ENCODE measurements around the gene SLC16A7.

SLC16A7 gene

GRCh38 chr12:59643550-59643949, 47.7 kb downstream of the SLC16A7 start:
- no peak for DNase-seq (ENCODE audit: low read depth)
- TF ChIP-seq POLR2A (IDR thresholded peaks at IDR 0.05; ENCODE audit: extremely low read depth, insufficient read length), result no peak
- no peak for TF ChIP-seq CTCF (IDR thresholded peaks at IDR 0.05; ENCODE audit: low read depth, low read length)
- no peak for TF ChIP-seq MYC (IDR thresholded peaks at IDR 0.05; ENCODE audit: low read depth, low read length)
- no peak for TF ChIP-seq MAX (IDR thresholded peaks at IDR 0.05; ENCODE audit: low read depth, low read length)
- no peak overlapping the region for H3K4me3 ChIP-seq (ENCODE audit: low read depth, low read length)

GRCh38 chr12:59645242-59645641, 49.4 kb downstream of the SLC16A7 start:
- no peak for DNase-seq (ENCODE audit: low read depth)
- no peak overlapping the region for H3K4me3 ChIP-seq (ENCODE audit: low read depth, low read length)
- TF ChIP-seq MAX (IDR thresholded peaks at IDR 0.05; ENCODE audit: low read depth, low read length), result no peak

- no peak for DNase-seq (ENCODE audit: low read depth)
- TF ChIP-seq CTCF (IDR thresholded peaks at IDR 0.05; ENCODE audit: low read depth, low read length) (no peak), MAX (IDR thresholded peaks at IDR 0.05; ENCODE audit: low read depth, low read length) (no peak), MYC (IDR thresholded peaks at IDR 0.05; ENCODE audit: low read depth, low read length) (no peak), POLR2A (IDR thresholded peaks at IDR 0.05; ENCODE audit: extremely low read depth, insufficient read length) (no peak)
- no peak overlapping the region for H3K4me3 ChIP-seq (ENCODE audit: low read depth, low read length)
Observed at GRCh38 chr12:59646636-59647035, 50.8 kb downstream of the SLC16A7 start.

GRCh38 chr12:59649203-59649602, 53.4 kb downstream of the SLC16A7 start:
- no peak overlapping the region for H3K4me3 ChIP-seq (ENCODE audit: low read depth, low read length)
- no peak for TF ChIP-seq MAX (IDR thresholded peaks at IDR 0.05; ENCODE audit: low read depth, low read length)
- no peak for TF ChIP-seq POLR2A (IDR thresholded peaks at IDR 0.05; ENCODE audit: extremely low read depth, insufficient read length)
- no peak for TF ChIP-seq CTCF (IDR thresholded peaks at IDR 0.05; ENCODE audit: low read depth, low read length)
- TF ChIP-seq MYC (IDR thresholded peaks at IDR 0.05; ENCODE audit: low read depth, low read length), result no peak
- DNase-seq (ENCODE audit: low read depth), result peak; percentile 23

GRCh38 chr12:59650588-59651228, 54.9 kb downstream of the SLC16A7 start:
- TF ChIP-seq CTCF (IDR thresholded peaks at IDR 0.05; ENCODE audit: low read depth, low read length) (no peak), POLR2A (IDR thresholded peaks at IDR 0.05; ENCODE audit: extremely low read depth, insufficient read length) (no peak), MAX (IDR thresholded peaks at IDR 0.05; ENCODE audit: low read depth, low read length) (no peak), MYC (IDR thresholded peaks at IDR 0.05; ENCODE audit: low read depth, low read length) (no peak)
- H3K4me3 ChIP-seq (ENCODE audit: low read depth, low read length), result no peak overlapping the region
- DNase-seq (ENCODE audit: low read depth), result no peak

- DNase-seq (ENCODE audit: low read depth), result no peak
- no peak overlapping the region for H3K4me3 ChIP-seq (ENCODE audit: low read depth, low read length)
- TF ChIP-seq POLR2A (IDR thresholded peaks at IDR 0.05; ENCODE audit: extremely low read depth, insufficient read length), result no peak
- no peak for TF ChIP-seq MAX (IDR thresholded peaks at IDR 0.05; ENCODE audit: low read depth, low read length)
- no peak for TF ChIP-seq CTCF (IDR thresholded peaks at IDR 0.05; ENCODE audit: low read depth, low read length)
- no peak for TF ChIP-seq MYC (IDR thresholded peaks at IDR 0.05; ENCODE audit: low read depth, low read length)
Observed at GRCh38 chr12:59651229-59651920, 55.5 kb downstream of the SLC16A7 start.
